CD14-positive monocyte (primary cell): ENCODE measurements around the gene TMEM94. TPM values are rescaled to one million over a fixed set of nuclear protein-coding genes. Genes with fewer than 3 reads are reported as not detected.

Experiments
- DNase-seq, 3 donors: peaks; one replicate each; pipeline ENCODE4 v3.0.0-alpha.2; 2011 to 2022
- H2AFZ ChIP-seq: 2 replicates; pipeline ENCODE4 v1.6.0; 2012; ENCODE audit warnings: mild to moderate bottlenecking, low read depth, low read length, inconsistent platforms; ENCODE audit not compliant: insufficient read depth, poor library complexity, severe bottlenecking
- H3K27ac ChIP-seq, 2 donors: 1 replicate in 1 of 2; 2 replicates in 1 of 2; pipeline ENCODE4 v1.5.1; 2012 to 2013; ENCODE audit warnings: low read length in 2 of 2, control low read depth in 1 of 2, inconsistent platforms in 1 of 2, low read depth in 1 of 2, mild to moderate bottlenecking in 1 of 2
- H3K27me3 ChIP-seq, 2 donors: one replicate each; pipeline versions ENCODE4 v1.6.0 to v1.6.1; 2011 to 2013; ENCODE audit warnings: low read length in 2 of 2; ENCODE audit not compliant: control insufficient read depth in 2 of 2, insufficient read depth in 2 of 2
- H3K36me3 ChIP-seq, 2 donors: replicated peaks in 1 of 2; 1 replicate in 1 of 2; 2 replicates in 1 of 2; pipeline versions ENCODE4 v1.5.1 to v1.6.1; 2012 to 2013; ENCODE audit warnings: low read length in 2 of 2, control low read depth in 1 of 2, inconsistent platforms in 1 of 2, mild to moderate bottlenecking in 1 of 2; ENCODE audit not compliant: insufficient read depth in 2 of 2, control insufficient read depth in 1 of 2
- H3K4me1 ChIP-seq, 2 donors: 1 replicate in 1 of 2; 2 replicates in 1 of 2; pipeline versions ENCODE4 v1.5.1 to v1.6.1; 2012 to 2013; ENCODE audit warnings: low read length in 2 of 2, control low read depth in 1 of 2, inconsistent platforms in 1 of 2, mild to moderate bottlenecking in 1 of 2, moderate library complexity in 1 of 2; ENCODE audit not compliant: insufficient read depth in 2 of 2, control insufficient read depth in 1 of 2
- H3K4me2 ChIP-seq: replicated peaks from 2 replicates; pipeline ENCODE3; 2012; ENCODE audit warnings: low read length, moderate library complexity, mild to moderate bottlenecking; ENCODE audit not compliant: poor library complexity, severe bottlenecking; ENCODE audit errors: extremely low read depth
- H3K4me3 ChIP-seq, 3 experiments: fragments of 200-600 bp in 1 of 3; sonication (generic) in 1 of 3; replicated peaks in 1 of 3; 1 replicate in 2 of 3; 2 replicates in 1 of 3; pipeline ENCODE4 v1.5.1; 2011 to 2013; ENCODE audit warnings: low read length in 3 of 3, mild to moderate bottlenecking in 3 of 3, control low read depth in 2 of 3, low read depth in 2 of 3, inconsistent platforms in 1 of 3, moderate library complexity in 1 of 3
- H3K79me2 ChIP-seq: 2 replicates; pipeline ENCODE4 v1.6.0; 2012; ENCODE audit warnings: mild to moderate bottlenecking, control low read depth, inconsistent platforms, low read length, moderate library complexity; ENCODE audit not compliant: insufficient read depth
- H3K9ac ChIP-seq: 2 replicates; pipeline ENCODE4 v1.6.0; 2017; ENCODE audit warnings: low read length, mild to moderate bottlenecking; ENCODE audit not compliant: insufficient read depth, poor library complexity, severe bottlenecking
- H3K9me3 ChIP-seq, 2 donors: replicated peaks in 1 of 2; 1 replicate in 1 of 2; 2 replicates in 1 of 2; pipeline versions ENCODE4 v1.5.1 to v1.6.1; 2012 to 2013; ENCODE audit warnings: low read length in 2 of 2, control low read depth in 1 of 2; ENCODE audit not compliant: control insufficient read depth in 1 of 2, insufficient read depth in 1 of 2
- H4K20me1 ChIP-seq: 2 replicates; pipeline ENCODE4 v1.6.0; 2012; ENCODE audit warnings: mild to moderate bottlenecking, low read length, control low read depth, moderate library complexity; ENCODE audit not compliant: insufficient read depth
- H3K27ac Mint-ChIP-seq, 7 donors: one replicate each; pipeline ENCODE4 v1.8.0; 2020; ENCODE audit warnings: mild to moderate bottlenecking in 7 of 7, mixed read lengths in 7 of 7, moderate library complexity in 6 of 7, inconsistent platforms in 2 of 7
- H3K27me3 Mint-ChIP-seq, 3 donors: one replicate each; pipeline ENCODE4 v1.8.0; 2021 to 2022; ENCODE audit warnings: low read depth in 3 of 3, mild to moderate bottlenecking in 3 of 3, mixed read lengths in 3 of 3, moderate library complexity in 3 of 3, inconsistent platforms in 1 of 3
- H3K36me3 Mint-ChIP-seq, 2 donors: one replicate each; pipeline ENCODE4 v1.8.0; 2020; ENCODE audit warnings: mixed read lengths in 2 of 2, inconsistent platforms in 1 of 2, mild to moderate bottlenecking in 1 of 2
- H3K4me1 Mint-ChIP-seq: one replicate; pipeline ENCODE4 v1.8.0; 2020; ENCODE audit warnings: mild to moderate bottlenecking, mixed read lengths
- H3K4me3 Mint-ChIP-seq, 2 donors: one replicate each; pipeline ENCODE4 v1.8.0; 2020; ENCODE audit warnings: mild to moderate bottlenecking in 2 of 2, mixed read lengths in 2 of 2, moderate library complexity in 1 of 2
- H3K9me3 Mint-ChIP-seq, 7 donors: one replicate each; pipeline ENCODE4 v1.8.0; 2020 to 2022; ENCODE audit warnings: mixed read lengths in 7 of 7, mild to moderate bottlenecking in 6 of 7, moderate library complexity in 6 of 7, inconsistent platforms in 2 of 7
- WGBS: methylation state at CpG from one replicate; pipeline ENCODE4 v1.1.5; 2013; ENCODE audit warnings: missing lambda C conversion rate; ENCODE audit not compliant: insufficient coverage; 5-methylcytosine and 5-hydroxymethylcytosine counted together
- intact Hi-C, 2 donors: fragments of 100-400 bp; cut with micrococcal nuclease; formaldehyde crosslinking; loops; one replicate each; pipeline versions ENCODE4 v1.15.0 to v1.15.1; 2023
- polyA plus RNA-seq, 3 donors: library from polyadenylated mRNA; depleted of rRNA in 1 of 3; unstranded in 2 of 3; stranded (reverse) in 1 of 3; fragments of 300-500 nt in 2 of 3; fragments of >200 nt in 1 of 3; fragmentation: Illumina TruSeq in 2 of 3; gene quantifications; 1 replicate in 2 of 3; 2 replicates in 1 of 3; pipeline ENCODE4 v1.2.3, GENCODE V29; 2012 to 2021
- small RNA-seq: library from RNA; depleted of rRNA; stranded (forward); fragments of <200 nt; gene quantifications from one replicate; pipeline ENCODE3, GENCODE V24; 2012; ENCODE audit warnings: low read depth; ENCODE audit not compliant: insufficient read length
- TF ChIP-seq, protein P1 (sequence below): fragments of 200-600 bp; IDR thresholded peaks from one replicate; pipeline ENCODE4 v1.8.0; 2022; ENCODE audit warnings: antibody characterized with exemption, mild to moderate bottlenecking

The TMEM94 gene
- polyA plus RNA-seq, 3 donors: 7.2 to 129 (median 8.4) TPM

DNA sequence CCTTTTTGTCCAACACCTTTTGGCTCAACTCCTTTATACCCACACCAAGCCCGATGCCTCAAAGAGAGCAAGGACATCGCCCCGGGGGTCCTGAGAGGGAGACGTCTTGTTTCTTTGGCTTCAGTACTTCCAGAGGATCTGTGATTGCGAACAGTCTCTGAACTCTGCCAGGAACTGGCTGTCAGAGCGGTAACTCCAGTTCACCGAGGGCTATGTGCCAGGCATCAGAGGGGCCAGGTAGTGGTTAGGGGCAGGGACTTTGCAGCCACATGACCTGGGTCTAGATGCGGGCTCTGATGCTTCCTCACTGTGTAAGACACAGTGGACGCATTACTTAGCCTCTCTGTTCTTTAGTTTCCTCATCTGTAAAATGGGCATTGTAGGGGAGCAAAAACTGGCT lies 90.7 kb downstream of the TMEM94 start:
- Histone ChIP-seq H3K27ac (no peak overlapping the region), H3K36me3 (no peaks in the 10 kb centered on the region), H3K9me3 (no peaks in the 10 kb centered on the region), H3K79me2 (no peaks in the 10 kb centered on the region), H3K4me3 (no peak overlapping the region), H2AFZ (no peak overlapping the region), H3K4me1 (no peaks in the 10 kb centered on the region), H3K9ac (no peak overlapping the region), H3K4me2 (no peak overlapping the region), H4K20me1 (no peaks in the 10 kb centered on the region), H3K27me3 (no peaks in the 10 kb centered on the region)
- intact Hi-C loops: no loop called here
- Mint-ChIP-seq H3K36me3 (no peaks in the 10 kb centered on the region), H3K27ac (no peak overlapping the region), H3K4me3 (no peak overlapping the region), H3K9me3 (peaks cover 0 to 2% (median 0%) of the 10 kb centered on the region in 7 donors), H3K27me3 (peaks cover 0 to 5% (median 0%) of the 10 kb centered on the region in 3 donors), H3K4me1 (no peaks in the 10 kb centered on the region)
- WGBS: 96% methylated on average over 7 of the region's 9 CpGs
- no peak for DNase-seq
- TF ChIP-seq, protein P1, sequence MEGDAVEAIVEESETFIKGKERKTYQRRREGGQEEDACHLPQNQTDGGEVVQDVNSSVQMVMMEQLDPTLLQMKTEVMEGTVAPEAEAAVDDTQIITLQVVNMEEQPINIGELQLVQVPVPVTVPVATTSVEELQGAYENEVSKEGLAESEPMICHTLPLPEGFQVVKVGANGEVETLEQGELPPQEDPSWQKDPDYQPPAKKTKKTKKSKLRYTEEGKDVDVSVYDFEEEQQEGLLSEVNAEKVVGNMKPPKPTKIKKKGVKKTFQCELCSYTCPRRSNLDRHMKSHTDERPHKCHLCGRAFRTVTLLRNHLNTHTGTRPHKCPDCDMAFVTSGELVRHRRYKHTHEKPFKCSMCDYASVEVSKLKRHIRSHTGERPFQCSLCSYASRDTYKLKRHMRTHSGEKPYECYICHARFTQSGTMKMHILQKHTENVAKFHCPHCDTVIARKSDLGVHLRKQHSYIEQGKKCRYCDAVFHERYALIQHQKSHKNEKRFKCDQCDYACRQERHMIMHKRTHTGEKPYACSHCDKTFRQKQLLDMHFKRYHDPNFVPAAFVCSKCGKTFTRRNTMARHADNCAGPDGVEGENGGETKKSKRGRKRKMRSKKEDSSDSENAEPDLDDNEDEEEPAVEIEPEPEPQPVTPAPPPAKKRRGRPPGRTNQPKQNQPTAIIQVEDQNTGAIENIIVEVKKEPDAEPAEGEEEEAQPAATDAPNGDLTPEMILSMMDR: no peak

DNA sequence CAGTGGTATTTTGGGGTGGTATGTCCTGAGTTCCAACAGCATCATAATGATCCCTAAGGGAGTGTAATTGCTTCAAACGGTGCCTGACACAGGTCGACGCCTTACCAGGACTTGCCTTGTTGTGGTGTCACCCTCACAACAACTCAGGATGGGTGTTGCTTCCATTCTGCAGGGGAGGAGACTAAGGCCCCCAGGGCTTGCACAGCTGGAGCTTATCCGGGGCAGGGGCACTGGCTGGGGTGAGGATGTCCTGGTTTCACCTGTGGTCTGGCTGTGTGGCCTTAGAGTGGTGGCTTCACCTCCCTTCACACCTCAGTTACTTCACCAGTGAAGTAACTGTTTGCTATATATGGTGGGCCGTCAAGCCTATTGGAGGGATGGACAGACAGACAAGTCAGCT lies 92.4 kb downstream of the TMEM94 start:
- intact Hi-C loops: no loop called here
- Histone ChIP-seq H3K36me3 (no peaks in the 10 kb centered on the region), H3K27me3 (no peaks in the 10 kb centered on the region), H3K4me1 (no peaks in the 10 kb centered on the region), H3K4me2 (no peak overlapping the region), H3K4me3 (no peak overlapping the region), H2AFZ (no peak overlapping the region), H4K20me1 (no peaks in the 10 kb centered on the region), H3K9ac (no peak overlapping the region), H3K79me2 (no peaks in the 10 kb centered on the region), H3K27ac (no peak overlapping the region), H3K9me3 (no peaks in the 10 kb centered on the region)
- TF ChIP-seq, protein P1: no peak
- Mint-ChIP-seq H3K4me1 (no peaks in the 10 kb centered on the region), H3K4me3 (no peak overlapping the region), H3K27ac (no peak overlapping the region), H3K9me3 (peaks cover 0 to 2% (median 0%) of the 10 kb centered on the region in 7 donors), H3K36me3 (no peaks in the 10 kb centered on the region), H3K27me3 (peaks cover 0 to 5% (median 0%) of the 10 kb centered on the region in 3 donors)
- no peak for DNase-seq
- WGBS: 100% methylated on average over 1 of the region's 5 CpGs

Small RNAs within 50 kb of the gene (small RNA-seq; reads per million reads assigned to genes)
- gene RF00019 (not detected), gene RNU6-938P (not detected)

Other genes with a start within 250 kb of the TMEM94 start
- 100 to 1,000 TPM in 1 of 3 donors, 10 to 100 TPM in 1, 1 to 10 TPM in 1; 4.3 to 162 (median 15.7) TPM for gene GGA3, start 195.0 kb upstream of the TMEM94 start, polyA plus RNA-seq
- gene MRPS7, start 194.8 kb upstream of the TMEM94 start, polyA plus RNA-seq: 100 to 1,000 TPM in 2 of 3 donors, 10 to 100 TPM in 1; 26.7 to 122 (median 101) TPM
- gene MIF4GD, start 185.4 kb upstream of the TMEM94 start, polyA plus RNA-seq: 100 to 1,000 TPM in 1 of 3 donors, 10 to 100 TPM in 2; 66.9 to 103 (median 80.6) TPM
- gene SLC25A19, start 167.2 kb upstream of the TMEM94 start, polyA plus RNA-seq: 10 to 100 TPM; 14.4 to 21.5 (median 18.8) TPM
- gene GRB2, start 51.0 kb upstream of the TMEM94 start, polyA plus RNA-seq: 100 to 1,000 TPM; 164 to 338 (median 262) TPM
- gene CASKIN2, start 58.9 kb downstream of the TMEM94 start, polyA plus RNA-seq: under 1 TPM in 1 of 3 donors, not detected in 2; 0.33 TPM
- 10 to 100 TPM; 10.3 to 13.6 (median 11.8) TPM for gene TSEN54, start 59.9 kb downstream of the TMEM94 start, polyA plus RNA-seq
- gene LLGL2, start 69.1 kb downstream of the TMEM94 start, polyA plus RNA-seq: 1 to 10 TPM; 4.8 to 7.5 (median 5.5) TPM
- gene MYO15B, start 131.2 kb downstream of the TMEM94 start, polyA plus RNA-seq: 100 to 1,000 TPM in 1 of 3 donors, under 1 TPM in 2; 0.17 to 596 (median 0.62) TPM
- 1 to 10 TPM in 1 of 3 donors, under 1 TPM in 2; 0.15 to 3.3 (median 0.43) TPM for gene SMIM5, start 176.8 kb downstream of the TMEM94 start, polyA plus RNA-seq
- 10 to 100 TPM in 1 of 3 donors, 1 to 10 TPM in 2; 3.1 to 27.7 (median 4.4) TPM for gene RECQL5, start 210.5 kb downstream of the TMEM94 start, polyA plus RNA-seq
- gene SAP30BP, start 210.7 kb downstream of the TMEM94 start, polyA plus RNA-seq: 100 to 1,000 TPM in 1 of 3 donors, 10 to 100 TPM in 2; 43.8 to 130 (median 61.6) TPM